HepG2 (cell line): Measurements from ENCODE around the gene MILR1.
A peak's percentile ranks its signal among the peaks of the same experiment; 100 is the strongest.

Experiments used
- FOXM1 ChIP-seq: sonication (generic); formaldehyde crosslinking; IDR thresholded peaks from 2 replicates; pipeline ENCODE4 v1.5.0; 2020; ENCODE audit warnings: missing genetic modification reagents
- HNF1A ChIP-seq, 2 experiments: sonication (generic) in 1 of 2; formaldehyde crosslinking in 1 of 2; IDR thresholded peaks; 2 replicates each; pipeline versions ENCODE4 v1.4.0 to v1.6.1; 2016 to 2020; ENCODE audit warnings: borderline replicate concordance in 1 of 2, low read depth in 1 of 2, mild to moderate bottlenecking in 1 of 2, missing genetic modification reagents in 1 of 2
- MAFG ChIP-seq: sonication (generic); formaldehyde crosslinking; IDR thresholded peaks from 2 replicates; pipeline ENCODE4 v1.5.1; 2020; ENCODE audit warnings: mild to moderate bottlenecking, missing genetic modification reagents
- NONO ChIP-seq, 2 experiments: fragments of 450-650 bp in 1 of 2; sonication (generic) in 1 of 2; formaldehyde crosslinking in 1 of 2; IDR thresholded peaks in 1 of 2; conservative IDR thresholded peaks in 1 of 2; 2 replicates each; pipeline versions ENCODE4 v1.6.1 to v1.8.0; 2017 to 2022; ENCODE audit warnings: mild to moderate bottlenecking in 1 of 2, missing genetic modification reagents in 1 of 2, moderate library complexity in 1 of 2
- PLSCR1 ChIP-seq: sonication (generic); formaldehyde crosslinking; IDR thresholded peaks from 2 replicates; pipeline ENCODE4 v1.5.0; 2020; ENCODE audit warnings: missing genetic modification reagents, mild to moderate bottlenecking, borderline replicate concordance
- POLR2A ChIP-seq, 2 experiments: IDR thresholded peaks; 2 replicates each; pipeline ENCODE4 v1.6.1; 2011; ENCODE audit warnings: low read depth in 2 of 2, low read length in 2 of 2, mild to moderate bottlenecking in 1 of 2, moderate library complexity in 1 of 2; ENCODE audit not compliant: insufficient read depth in 1 of 2
- RAD51 ChIP-seq: fragments of 450-650 bp; IDR thresholded peaks from 2 replicates; pipeline ENCODE4 v1.6.1; 2016; ENCODE audit warnings: borderline replicate concordance
- RFX5 ChIP-seq: IDR thresholded peaks from 2 replicates; pipeline ENCODE4 v1.6.1; 2011; ENCODE audit warnings: low read depth, low read length, improper control_type of control experiment
- SMAD1 ChIP-seq: sonication (generic); formaldehyde crosslinking; IDR thresholded peaks from 2 replicates; pipeline ENCODE4 v1.4.0; 2020; ENCODE audit warnings: missing genetic modification reagents, low read depth, mild to moderate bottlenecking, borderline replicate concordance
- TARDBP ChIP-seq: sonication (generic); formaldehyde crosslinking; IDR thresholded peaks from 2 replicates; pipeline ENCODE4 v1.8.0; 2022; ENCODE audit warnings: mild to moderate bottlenecking, missing genetic modification reagents
- UBTF ChIP-seq: sonication (generic); formaldehyde crosslinking; IDR thresholded peaks from 2 replicates; pipeline ENCODE4 v1.4.0; 2020; ENCODE audit warnings: mild to moderate bottlenecking, missing genetic modification reagents
- ZNF263 ChIP-seq: sonication (generic); formaldehyde crosslinking; IDR thresholded peaks from 2 replicates; pipeline ENCODE4 v1.4.0; 2020; ENCODE audit warnings: missing genetic modification reagents

- no peak for TF ChIP-seq FOXM1 (CRISPR knock-in tag)
- no peak for TF ChIP-seq SMAD1
- no peak for TF ChIP-seq RFX5
- TF ChIP-seq UBTF (CRISPR knock-in tag), result no peak
- peak in 1 of 2 experiments; percentile 51; a peak in 1 of 4 replicates for TF ChIP-seq POLR2A (IDR thresholded peaks at IDR 0.05; ENCODE audit: insufficient read depth in 1 of 2, low read depth in 2 of 2, low read length in 2 of 2)
- TF ChIP-seq TARDBP (CRISPR knock-in tag), result no peak
- no peak for TF ChIP-seq HNF1A (IDR thresholded peaks at IDR 0.05; ENCODE audit: low read depth)
- no peak for TF ChIP-seq HNF1A (CRISPR knock-in tag; IDR thresholded peaks at IDR 0.05; ENCODE audit: borderline replicate concordance)
- TF ChIP-seq MAFG, result no peak
- no peak for TF ChIP-seq NONO (IDR thresholded peaks at IDR 0.05)
- no peak for TF ChIP-seq NONO (CRISPR knock-in tag; conservative IDR thresholded peaks at IDR 0.05)
- no peak for TF ChIP-seq ZNF263 (CRISPR knock-in tag)
- no peak for TF ChIP-seq RAD51
- no peak for TF ChIP-seq PLSCR1 (CRISPR knock-in tag)
Measured at GRCh38 chr17:64502021-64502420, 53.1 kb downstream of the MILR1 start.
